Tibial nerve (tissue), 4 donors: ENCODE results near the gene ZSWIM9.
"Not testable (repeated sequence)": the region's sequence is repeated elsewhere in the genome, so short reads cannot be mapped to it uniquely, and the experiment has no call there.

Experiments used
- EP300 ChIP-seq, 2 donors: sonication (generic); formaldehyde crosslinking; IDR thresholded peaks; one replicate each; pipeline ENCODE4 v1.6.1; 2017; ENCODE audit warnings: antibody characterized with exemption in 2 of 2, mild to moderate bottlenecking in 1 of 2
- POLR2A ChIP-seq, 2 donors: fragments of 450-650 bp; IDR thresholded peaks; one replicate each; pipeline ENCODE4 v1.6.1; 2017; ENCODE audit warnings: antibody characterized with exemption in 2 of 2, mild to moderate bottlenecking in 2 of 2, moderate library complexity in 2 of 2
- TF ChIP-seq, protein P1 (sequence below), 5 experiments: fragments of 200-600 bp in 3 of 5; fragments of 450-650 bp in 2 of 5; sonication (generic) in 3 of 5; IDR thresholded peaks; one replicate each; pipeline ENCODE4 v1.5.1; 2016 to 2019; ENCODE audit warnings: antibody characterized with exemption in 5 of 5, mild to moderate bottlenecking in 3 of 5, moderate library complexity in 2 of 5

DNA sequence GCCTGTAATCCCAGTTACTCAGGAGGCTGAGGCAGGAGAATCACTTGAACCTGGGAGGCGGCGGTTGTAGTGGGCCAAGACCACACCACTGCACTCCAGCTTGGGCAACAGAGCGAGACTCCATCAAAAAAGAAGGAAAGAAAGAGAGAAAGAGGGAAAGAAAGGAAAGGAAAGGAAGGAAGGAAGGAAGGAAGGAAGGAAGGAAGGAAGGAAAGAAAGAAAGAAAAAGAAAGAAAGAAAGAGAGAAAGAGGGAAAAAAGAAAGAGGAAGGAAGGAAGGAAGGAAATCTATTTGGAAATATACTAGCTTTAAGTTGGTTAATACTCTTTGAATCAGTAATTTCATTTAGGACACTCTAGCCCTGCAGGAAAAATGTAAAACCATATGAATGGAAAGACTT is 50.3 kb downstream of the ZSWIM9 start:
- TF ChIP-seq, protein P1, sequence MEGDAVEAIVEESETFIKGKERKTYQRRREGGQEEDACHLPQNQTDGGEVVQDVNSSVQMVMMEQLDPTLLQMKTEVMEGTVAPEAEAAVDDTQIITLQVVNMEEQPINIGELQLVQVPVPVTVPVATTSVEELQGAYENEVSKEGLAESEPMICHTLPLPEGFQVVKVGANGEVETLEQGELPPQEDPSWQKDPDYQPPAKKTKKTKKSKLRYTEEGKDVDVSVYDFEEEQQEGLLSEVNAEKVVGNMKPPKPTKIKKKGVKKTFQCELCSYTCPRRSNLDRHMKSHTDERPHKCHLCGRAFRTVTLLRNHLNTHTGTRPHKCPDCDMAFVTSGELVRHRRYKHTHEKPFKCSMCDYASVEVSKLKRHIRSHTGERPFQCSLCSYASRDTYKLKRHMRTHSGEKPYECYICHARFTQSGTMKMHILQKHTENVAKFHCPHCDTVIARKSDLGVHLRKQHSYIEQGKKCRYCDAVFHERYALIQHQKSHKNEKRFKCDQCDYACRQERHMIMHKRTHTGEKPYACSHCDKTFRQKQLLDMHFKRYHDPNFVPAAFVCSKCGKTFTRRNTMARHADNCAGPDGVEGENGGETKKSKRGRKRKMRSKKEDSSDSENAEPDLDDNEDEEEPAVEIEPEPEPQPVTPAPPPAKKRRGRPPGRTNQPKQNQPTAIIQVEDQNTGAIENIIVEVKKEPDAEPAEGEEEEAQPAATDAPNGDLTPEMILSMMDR (IDR thresholded peaks at IDR 0.05), result not testable (repeated sequence)
- TF ChIP-seq POLR2A, EP300 (IDR thresholded peaks at IDR 0.05): not testable (repeated sequence)
